H1 (cell line): Measurements from ENCODE around the gene APOL4. TPM values are rescaled to one million over a fixed set of nuclear protein-coding genes. Genes with fewer than 3 reads are reported as not detected.

Source experiments
- RXRA ChIP-seq: IDR thresholded peaks from 2 replicates; pipeline ENCODE4 v1.6.1; 2011; ENCODE audit warnings: low read depth, mild to moderate bottlenecking, low read length, moderate library complexity; ENCODE audit not compliant: insufficient read depth
- polyA plus RNA-seq, 7 experiments: library from polyadenylated mRNA; depleted of rRNA in 3 of 7; stranded (reverse) in 5 of 7; unstranded in 2 of 7; fragments of >200 nt in 5 of 7; fragments of 200-250 nt in 2 of 7; gene quantifications; 1 replicate in 5 of 7; 2 replicates in 1 of 7; 4 replicates in 1 of 7; pipeline versions ENCODE4 v1.2.1 to v1.2.3, GENCODE V29; 2011 to 2013; ENCODE audit warnings: missing spikeins in 2 of 7, mixed read lengths in 2 of 7
- total RNA-seq: library from RNA; stranded (reverse); fragmentation: NEBNext Ultra II Directional; extraction: Animal tissue kit (Norgen Biotek cat#: 25700); gene quantifications from 2 replicates; pipeline ENCODE4 v1.2.1, GENCODE V29; 2021

APOL4 gene
- total and polyA plus RNA-seq, 2 of the 8 experiments (the other 6 are each of a cell fraction or from before 2014, with no cell fraction given): 0.02 TPM; not detected in 1

DNA sequence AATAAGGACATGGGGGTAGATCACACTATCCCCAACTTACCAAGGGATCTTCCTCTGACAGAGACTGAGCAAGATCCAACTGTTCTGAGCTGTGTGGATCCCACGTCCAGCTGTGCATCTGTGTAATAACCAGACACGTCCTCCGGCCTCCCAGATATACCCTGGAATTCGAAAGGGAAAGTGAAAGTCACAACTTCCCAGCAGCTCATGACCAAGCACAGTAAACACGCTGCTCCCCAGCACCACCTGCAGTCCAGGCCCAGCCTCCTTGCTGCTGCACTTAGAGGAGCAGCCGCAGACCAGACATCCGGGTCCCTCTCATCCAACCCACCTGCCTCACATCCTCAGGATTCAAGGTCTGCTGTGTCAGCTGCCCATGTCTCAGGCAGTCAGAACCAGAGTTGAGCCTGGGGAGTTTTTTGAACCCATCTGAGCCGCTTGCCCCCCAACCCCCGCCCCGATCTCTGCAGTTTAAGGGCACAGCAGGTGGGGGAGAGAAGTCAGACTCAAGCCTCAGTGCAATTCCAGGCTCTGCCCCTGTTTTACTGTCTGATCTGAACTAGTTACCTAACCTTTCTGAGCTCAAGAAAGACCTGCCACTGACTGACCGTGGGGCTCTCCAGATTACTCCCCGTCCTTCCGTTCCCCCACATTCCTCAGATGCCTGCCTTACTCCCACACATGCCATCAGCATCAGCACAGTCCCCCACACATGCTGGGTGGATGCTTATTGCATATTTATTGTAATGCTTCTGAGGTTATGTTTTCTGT, 38.0 kb upstream of the APOL4 start, which contains the start of gene APOL2 (continued):
- no peak for TF ChIP-seq RXRA
- TF ChIP-seq, all 59 proteins: peak for 14
